ENCODE data around the gene HLA-DQA2.

GRCh38 chr6:32794510-32794909, 53.3 kb downstream of the HLA-DQA2 start:
- TF ChIP-seq, protein P1, sequence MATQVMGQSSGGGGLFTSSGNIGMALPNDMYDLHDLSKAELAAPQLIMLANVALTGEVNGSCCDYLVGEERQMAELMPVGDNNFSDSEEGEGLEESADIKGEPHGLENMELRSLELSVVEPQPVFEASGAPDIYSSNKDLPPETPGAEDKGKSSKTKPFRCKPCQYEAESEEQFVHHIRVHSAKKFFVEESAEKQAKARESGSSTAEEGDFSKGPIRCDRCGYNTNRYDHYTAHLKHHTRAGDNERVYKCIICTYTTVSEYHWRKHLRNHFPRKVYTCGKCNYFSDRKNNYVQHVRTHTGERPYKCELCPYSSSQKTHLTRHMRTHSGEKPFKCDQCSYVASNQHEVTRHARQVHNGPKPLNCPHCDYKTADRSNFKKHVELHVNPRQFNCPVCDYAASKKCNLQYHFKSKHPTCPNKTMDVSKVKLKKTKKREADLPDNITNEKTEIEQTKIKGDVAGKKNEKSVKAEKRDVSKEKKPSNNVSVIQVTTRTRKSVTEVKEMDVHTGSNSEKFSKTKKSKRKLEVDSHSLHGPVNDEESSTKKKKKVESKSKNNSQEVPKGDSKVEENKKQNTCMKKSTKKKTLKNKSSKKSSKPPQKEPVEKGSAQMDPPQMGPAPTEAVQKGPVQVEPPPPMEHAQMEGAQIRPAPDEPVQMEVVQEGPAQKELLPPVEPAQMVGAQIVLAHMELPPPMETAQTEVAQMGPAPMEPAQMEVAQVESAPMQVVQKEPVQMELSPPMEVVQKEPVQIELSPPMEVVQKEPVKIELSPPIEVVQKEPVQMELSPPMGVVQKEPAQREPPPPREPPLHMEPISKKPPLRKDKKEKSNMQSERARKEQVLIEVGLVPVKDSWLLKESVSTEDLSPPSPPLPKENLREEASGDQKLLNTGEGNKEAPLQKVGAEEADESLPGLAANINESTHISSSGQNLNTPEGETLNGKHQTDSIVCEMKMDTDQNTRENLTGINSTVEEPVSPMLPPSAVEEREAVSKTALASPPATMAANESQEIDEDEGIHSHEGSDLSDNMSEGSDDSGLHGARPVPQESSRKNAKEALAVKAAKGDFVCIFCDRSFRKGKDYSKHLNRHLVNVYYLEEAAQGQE (IDR thresholded peaks at IDR 0.05; ENCODE audit: unreplicated experiment), result no peak
- no peak for TF ChIP-seq CREB1 (CRISPR knock-in tag; IDR thresholded peaks at IDR 0.05; ENCODE audit: low read depth)
- TF ChIP-seq, protein P2, sequence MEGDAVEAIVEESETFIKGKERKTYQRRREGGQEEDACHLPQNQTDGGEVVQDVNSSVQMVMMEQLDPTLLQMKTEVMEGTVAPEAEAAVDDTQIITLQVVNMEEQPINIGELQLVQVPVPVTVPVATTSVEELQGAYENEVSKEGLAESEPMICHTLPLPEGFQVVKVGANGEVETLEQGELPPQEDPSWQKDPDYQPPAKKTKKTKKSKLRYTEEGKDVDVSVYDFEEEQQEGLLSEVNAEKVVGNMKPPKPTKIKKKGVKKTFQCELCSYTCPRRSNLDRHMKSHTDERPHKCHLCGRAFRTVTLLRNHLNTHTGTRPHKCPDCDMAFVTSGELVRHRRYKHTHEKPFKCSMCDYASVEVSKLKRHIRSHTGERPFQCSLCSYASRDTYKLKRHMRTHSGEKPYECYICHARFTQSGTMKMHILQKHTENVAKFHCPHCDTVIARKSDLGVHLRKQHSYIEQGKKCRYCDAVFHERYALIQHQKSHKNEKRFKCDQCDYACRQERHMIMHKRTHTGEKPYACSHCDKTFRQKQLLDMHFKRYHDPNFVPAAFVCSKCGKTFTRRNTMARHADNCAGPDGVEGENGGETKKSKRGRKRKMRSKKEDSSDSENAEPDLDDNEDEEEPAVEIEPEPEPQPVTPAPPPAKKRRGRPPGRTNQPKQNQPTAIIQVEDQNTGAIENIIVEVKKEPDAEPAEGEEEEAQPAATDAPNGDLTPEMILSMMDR (conservative IDR thresholded peaks at IDR 0.05; ENCODE audit: low read depth in 2 of 2), result no peak
- TF ChIP-seq EZH2 (IDR thresholded peaks at IDR 0.05; ENCODE audit: low read depth, unreplicated experiment), result no peak
- TF ChIP-seq POLR2AphosphoS5 (IDR thresholded peaks at IDR 0.05; ENCODE audit: low read depth), result no peak

Measured in GM23338 (cell line).